SKM-1 (cell line): ENCODE data around the gene DGKB.

Experiments
- DNase-seq: peaks from one replicate; lab custom pipeline; 2025; ENCODE audit not compliant: unreplicated experiment; lab: John Stamatoyannopoulos, UW

The DGKB gene

DNA sequence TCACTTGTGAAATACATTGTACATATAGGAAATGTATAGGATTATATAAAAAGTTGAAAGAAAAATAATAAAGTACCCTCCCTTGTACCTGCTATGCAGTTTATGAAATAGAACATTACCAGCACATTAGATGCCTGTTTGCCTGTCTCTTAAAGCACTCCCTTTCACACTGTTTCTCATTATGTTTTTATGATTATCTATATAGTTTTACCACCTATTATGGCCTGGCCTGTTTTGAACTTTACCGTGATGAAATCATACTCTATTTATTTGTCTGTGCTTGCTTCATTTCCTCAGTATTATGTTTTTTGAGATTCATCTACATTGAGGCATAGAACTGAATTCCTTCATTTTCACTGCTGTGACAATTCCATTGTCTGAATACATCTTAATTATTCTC, 41.1 kb downstream of the DGKB start:
- no peak for DNase-seq

DNA sequence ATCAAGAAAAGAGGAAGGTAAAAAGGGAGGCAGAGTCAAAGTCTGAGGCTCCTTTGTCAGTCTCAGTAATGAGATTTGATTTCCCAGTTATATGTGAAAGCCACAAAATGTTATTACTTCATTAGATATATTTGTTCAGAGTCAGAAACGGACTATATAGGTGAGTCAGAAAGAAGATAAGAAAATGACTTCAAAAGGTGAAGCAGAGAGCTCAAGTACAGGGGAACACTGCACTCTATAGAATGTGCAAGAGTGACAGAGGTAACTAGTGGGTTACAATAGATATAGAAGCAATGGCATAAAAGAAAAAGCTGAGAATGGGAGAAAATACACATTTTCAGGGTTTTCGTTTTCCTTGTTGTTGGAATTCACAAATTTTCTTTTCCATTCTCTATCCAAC, 43.3 kb downstream of the DGKB start:
- no peak for DNase-seq

GRCh38 chr7:14858866-14859265, 43.7 kb downstream of the DGKB start:
- DNase-seq = no peak

- DNase-seq = no peak
These were observed 44.1 kb downstream of the DGKB start for GRCh38 chr7:14858410-14858809.

DNA sequence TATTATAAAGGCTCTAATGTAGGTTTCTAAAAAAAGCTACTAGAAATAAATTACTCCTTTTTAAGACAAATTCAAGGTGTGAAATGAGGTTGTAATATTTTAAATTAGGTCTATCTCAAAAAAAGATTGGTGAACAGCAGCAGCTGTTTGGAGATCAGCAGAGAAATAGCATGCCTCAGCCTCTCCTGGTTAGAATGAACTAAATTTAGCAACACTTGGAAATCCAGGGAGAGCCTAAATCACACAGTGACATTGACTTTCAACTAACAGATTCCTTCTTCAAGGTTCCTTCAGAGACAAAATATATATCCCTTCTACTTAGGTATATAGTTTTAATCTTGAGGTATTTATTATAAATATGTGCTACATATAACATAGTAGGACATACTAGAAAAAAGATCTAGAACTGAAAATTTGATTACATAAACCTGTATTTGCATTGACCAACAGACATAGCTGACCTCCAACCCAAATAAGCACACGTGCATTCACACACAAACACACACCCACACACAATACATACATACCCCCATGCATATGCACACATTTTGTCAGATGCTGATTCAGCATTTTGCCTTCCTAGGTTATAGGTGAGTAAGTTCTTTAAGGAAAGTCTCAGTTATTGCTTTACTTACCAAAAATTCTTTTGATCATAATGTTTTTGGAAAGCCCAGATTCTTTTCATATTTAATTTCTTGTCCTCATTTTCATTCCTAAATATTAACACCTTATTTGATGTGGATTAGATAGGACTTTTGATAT, 47.3 kb downstream of the DGKB start:
- no peak for DNase-seq

GRCh38 chr7:14854471-14854870, 48.1 kb downstream of the DGKB start:
- no peak for DNase-seq

DNA sequence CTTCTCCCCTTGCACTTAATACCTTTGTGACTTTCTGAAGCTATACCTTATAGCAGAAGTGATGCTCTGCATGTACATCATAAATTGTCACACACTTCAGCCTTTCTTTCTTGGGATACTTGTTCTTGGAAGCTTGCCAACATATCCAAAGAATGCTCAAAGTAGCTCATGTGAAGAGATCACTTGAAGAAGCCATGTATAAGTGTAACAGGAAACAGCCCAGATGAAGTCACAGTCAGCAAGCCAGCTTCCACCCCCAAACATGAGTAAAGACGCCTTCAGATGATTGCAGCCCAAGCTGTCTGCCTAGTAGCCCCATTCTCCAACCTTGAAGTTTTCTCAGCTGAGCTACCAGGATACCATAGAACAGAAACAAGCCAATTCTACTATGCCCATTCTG, 50.9 kb downstream of the DGKB start:
- DNase-seq = no peak

DNA sequence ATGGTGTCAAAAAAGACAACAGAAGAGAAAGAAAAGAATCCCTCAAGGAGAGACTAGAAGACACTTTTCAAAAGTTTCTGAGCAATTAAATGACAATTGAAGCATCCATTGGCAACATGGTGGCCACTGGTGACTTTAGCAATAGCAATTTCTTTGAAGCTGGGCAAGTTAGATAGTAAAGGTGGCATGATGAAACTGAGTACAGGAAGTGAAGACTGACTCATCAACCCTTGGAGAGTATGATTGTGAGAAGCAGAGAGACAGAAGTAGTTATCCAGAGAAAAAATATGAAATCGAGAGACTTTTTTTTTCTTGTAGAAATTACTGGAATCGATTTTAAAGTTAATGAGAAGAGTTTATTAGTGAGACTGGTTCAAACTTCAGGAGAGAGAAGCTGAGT, 52.5 kb downstream of the DGKB start:
- DNase-seq = no peak

DNA sequence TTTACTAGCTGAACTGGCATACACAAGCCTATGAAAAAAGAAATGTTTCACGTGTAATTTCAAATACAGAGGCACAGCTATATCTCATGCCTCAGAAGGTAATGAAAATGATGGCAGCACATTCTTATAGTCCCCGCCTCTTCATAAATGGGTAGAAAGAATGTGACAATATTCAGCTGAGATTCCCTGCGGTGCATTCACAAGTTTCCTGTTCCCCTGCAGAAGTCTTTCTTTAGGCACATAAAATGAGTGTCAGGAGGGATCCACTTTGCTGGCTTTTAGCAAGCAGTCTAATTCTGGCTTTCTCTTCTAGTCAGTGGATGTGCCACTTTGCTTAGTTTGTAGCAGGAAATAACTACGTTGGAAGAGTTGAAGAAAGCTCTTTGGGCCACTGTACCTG, 56.1 kb downstream of the DGKB start:
- DNase-seq = no peak

DNA sequence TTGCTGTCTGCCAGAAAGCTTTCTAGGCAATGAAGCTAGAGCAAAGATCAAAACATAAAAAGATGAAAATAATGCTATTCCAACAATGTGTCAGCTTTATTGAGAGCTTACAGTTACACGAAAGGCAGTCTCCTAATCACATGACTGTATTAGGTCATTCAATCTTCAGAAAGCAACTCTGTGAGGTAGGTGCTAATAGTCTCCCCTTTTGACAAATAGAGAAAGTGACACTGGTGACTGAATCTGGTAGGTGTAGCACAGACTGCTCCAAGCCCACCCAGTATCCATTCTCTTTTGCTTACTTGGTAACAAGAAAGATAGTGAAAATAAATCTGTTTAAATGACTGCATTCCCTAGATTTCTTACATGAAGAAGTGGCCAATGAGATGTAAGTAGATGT, 58.8 kb downstream of the DGKB start:
- DNase-seq = no peak

- no peak for DNase-seq
These were observed 60.0 kb downstream of the DGKB start for GRCh38 chr7:14842523-14842922.

DNA sequence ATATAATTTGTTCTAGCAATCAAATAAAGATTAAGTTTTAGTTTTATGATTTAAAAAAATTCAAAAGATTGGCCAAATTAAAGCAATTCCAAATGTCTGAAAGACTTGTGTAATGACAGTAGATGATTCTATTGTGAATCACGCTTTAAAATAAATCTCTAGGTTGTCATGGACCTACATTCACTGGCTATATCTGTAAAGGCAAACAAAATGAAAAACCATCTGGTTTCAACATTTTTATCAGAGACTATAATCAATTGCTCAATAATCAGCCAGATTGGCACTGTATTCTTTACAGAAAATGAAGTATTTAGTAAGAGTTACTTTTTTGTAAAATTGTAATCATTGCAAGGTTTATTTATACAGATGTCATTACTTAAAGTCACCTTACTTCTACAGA, 60.7 kb downstream of the DGKB start:
- no peak for DNase-seq

GRCh38 chr7:14841086-14841485, 61.5 kb downstream of the DGKB start:
- no peak for DNase-seq

DNA sequence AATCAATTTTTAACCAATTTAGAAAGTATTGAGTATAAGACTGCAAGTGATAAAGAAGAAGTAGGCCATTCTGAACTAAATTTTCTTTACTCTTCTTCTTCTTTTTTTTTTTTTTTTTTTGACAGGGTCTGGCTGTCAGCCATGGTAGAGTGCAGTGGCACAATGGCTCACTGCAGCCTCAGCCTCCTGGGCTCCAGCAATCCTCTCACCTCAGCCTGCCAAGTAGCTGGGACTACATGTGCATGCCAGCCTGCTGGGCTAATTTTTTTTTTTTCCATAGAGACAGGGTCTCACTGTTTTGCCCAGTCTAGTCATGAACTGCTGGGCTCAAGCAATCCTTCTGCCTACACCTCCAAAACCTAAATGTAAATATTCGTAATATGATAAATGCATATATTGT, 63.2 kb downstream of the DGKB start:
- no peak for DNase-seq

DNA sequence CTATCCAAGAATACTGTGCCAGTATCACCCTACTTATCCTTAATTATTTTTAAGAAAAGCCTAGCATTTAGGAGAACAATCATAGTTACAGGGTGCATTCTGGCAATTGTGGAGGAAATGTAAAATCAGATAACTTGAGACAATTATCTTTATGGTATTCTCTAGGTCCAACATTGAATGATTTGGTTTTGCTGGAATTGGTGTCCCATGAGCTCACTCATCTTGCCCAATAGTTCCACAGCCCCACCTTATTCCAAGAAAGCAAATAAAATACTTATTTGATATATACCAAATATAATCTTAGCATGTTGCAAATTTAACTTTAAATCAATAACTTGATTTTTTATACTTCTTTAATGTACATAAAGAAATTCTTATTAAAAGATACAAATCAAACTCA, 65.3 kb downstream of the DGKB start:
- DNase-seq = no peak

- DNase-seq = no peak
These were observed 65.9 kb downstream of the DGKB start for GRCh38 chr7:14836571-14837189.

- no peak for DNase-seq
These were observed 66.5 kb downstream of the DGKB start for GRCh38 chr7:14836006-14836405.

DNA sequence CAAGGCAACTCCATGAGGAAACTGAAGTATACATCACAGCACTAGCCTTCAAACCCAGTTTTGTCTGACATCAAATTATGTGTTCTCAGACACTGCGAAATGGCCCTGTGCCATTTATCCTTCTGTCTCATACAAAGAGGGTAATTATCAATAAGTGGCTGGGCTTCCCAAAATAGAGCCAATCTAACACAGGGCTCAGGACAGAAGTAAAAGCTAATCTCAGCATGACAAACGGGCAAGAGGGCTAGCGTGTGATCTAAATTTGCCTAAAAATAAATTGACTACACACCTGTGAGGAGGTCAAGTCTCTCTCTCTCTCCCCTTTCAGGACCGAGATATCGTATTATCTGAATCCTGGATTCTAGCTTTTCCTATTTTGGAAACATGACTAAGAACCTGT, 67.2 kb downstream of the DGKB start:
- DNase-seq = no peak

- no peak for DNase-seq
These were observed 67.7 kb downstream of the DGKB start for GRCh38 chr7:14834883-14835282.

- no peak for DNase-seq
These were observed 68.1 kb downstream of the DGKB start for GRCh38 chr7:14834456-14834855.

GRCh38 chr7:14833707-14834106, 68.8 kb downstream of the DGKB start:
- DNase-seq = no peak

GRCh38 chr7:14828053-14828452, 74.5 kb downstream of the DGKB start:
- DNase-seq = no peak

- no peak for DNase-seq
These were observed 76.1 kb downstream of the DGKB start for GRCh38 chr7:14826426-14826825.
